Fibroblast of lung (primary cell): ENCODE data around the gene NHS.

ENCODE experiments used
- CTCF ChIP-seq, 2 donors: IDR thresholded peaks in 1 of 2; conservative IDR thresholded peaks in 1 of 2; 1 replicate in 1 of 2; 2 replicates in 1 of 2; pipeline ENCODE4 v1.5.1; 2011 to 2012; ENCODE audit warnings: low read length in 2 of 2, control low read depth in 1 of 2, inconsistent platforms in 1 of 2, low read depth in 1 of 2, mild to moderate bottlenecking in 1 of 2
- EZH2 ChIP-seq: IDR thresholded peaks from 2 replicates; pipeline ENCODE4 v1.5.1; 2012; ENCODE audit warnings: low read length, control low read depth, mild to moderate bottlenecking; ENCODE audit errors: missing control alignments

DNA sequence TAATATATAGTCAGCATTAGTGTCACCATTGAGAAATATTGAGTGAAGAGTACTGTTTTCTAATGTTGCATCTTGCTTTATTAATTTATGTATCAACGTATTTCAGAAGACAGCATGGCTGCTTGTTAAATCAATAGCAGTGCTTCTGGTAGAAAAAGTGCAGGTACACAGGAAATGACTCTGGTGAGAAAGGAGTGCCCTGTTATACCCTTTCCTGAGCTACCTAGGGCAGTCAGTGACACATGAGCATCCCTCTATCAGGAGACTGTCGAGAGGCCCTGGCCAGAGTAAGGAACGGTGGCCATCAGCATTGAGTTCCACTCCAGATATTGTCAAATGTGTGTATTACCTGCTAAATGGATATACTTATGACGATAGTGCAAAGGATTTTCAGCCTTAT, 404.4 kb downstream of the NHS start:
- TF ChIP-seq CTCF (conservative IDR thresholded peaks at IDR 0.05 in 1 of 2, IDR thresholded peaks at IDR 0.05 in 1 of 2; ENCODE audit: low read depth in 1 of 2, low read length in 2 of 2): no peak
- TF ChIP-seq EZH2: no peak
